DOHH2 (cell line): ENCODE measurements around the gene IRF2.

Experiments
- H3F3A ChIP-seq: fragments of 200-600 bp; sonication (generic), shearing (Covaris generic); 2 replicates; pipeline ENCODE4 v1.6.0; 2016; ENCODE audit warnings: antibody characterized with exemption, mild to moderate bottlenecking; ENCODE audit not compliant: control insufficient read depth, insufficient read depth
- H3K27ac ChIP-seq: fragments of 200-600 bp; sonication (generic); 2 replicates; pipeline ENCODE4 v1.5.1; 2014; ENCODE audit warnings: low read depth, mild to moderate bottlenecking, low read length, moderate library complexity
- H3K27me3 ChIP-seq: fragments of 200-600 bp; sonication (generic); 2 replicates; pipeline ENCODE4 v1.6.1; 2014; ENCODE audit warnings: mild to moderate bottlenecking, low read length, mixed read lengths; ENCODE audit not compliant: control insufficient read depth
- H3K36me3 ChIP-seq: fragments of 200-600 bp; sonication (generic); 2 replicates; pipeline ENCODE4 v1.6.1; 2014; ENCODE audit warnings: mild to moderate bottlenecking, low read length, moderate library complexity, mixed read lengths; ENCODE audit not compliant: control insufficient read depth
- H3K4me1 ChIP-seq: fragments of 200-600 bp; sonication (generic); 2 replicates; pipeline ENCODE4 v1.6.1; 2014; ENCODE audit warnings: mild to moderate bottlenecking, low read length, mixed read lengths; ENCODE audit not compliant: control insufficient read depth
- H3K4me2 ChIP-seq: fragments of 200-600 bp; sonication (generic); 2 replicates; pipeline ENCODE4 v1.6.0; 2014; ENCODE audit warnings: mild to moderate bottlenecking, low read length, moderate library complexity
- H3K4me3 ChIP-seq: fragments of 200-600 bp; sonication (generic); 2 replicates; pipeline ENCODE4 v1.5.1; 2014; ENCODE audit warnings: mild to moderate bottlenecking, low read length, mixed read lengths
- H3K79me2 ChIP-seq: fragments of 200-600 bp; sonication (generic); 2 replicates; pipeline ENCODE4 v1.6.1; 2014; ENCODE audit warnings: mild to moderate bottlenecking, low read length, mixed read lengths; ENCODE audit not compliant: control insufficient read depth
- H3K9me2 ChIP-seq: fragments of 200-600 bp; sonication (generic); replicated peaks from 2 replicates; pipeline ENCODE4 v1.6.1; 2014; ENCODE audit warnings: mild to moderate bottlenecking, low read length, mixed read lengths; ENCODE audit not compliant: control insufficient read depth
- H3K9me3 ChIP-seq: fragments of 200-600 bp; sonication (generic); 2 replicates; pipeline ENCODE4 v1.6.1; 2014; ENCODE audit warnings: antibody characterized with exemption, low read length, mixed read lengths; ENCODE audit not compliant: control insufficient read depth, insufficient read depth
- H4K20me1 ChIP-seq: fragments of 200-600 bp; sonication (generic); 2 replicates; pipeline ENCODE4 v1.6.0; 2014; ENCODE audit warnings: low read depth, mild to moderate bottlenecking, antibody characterized with exemption, low read length, moderate library complexity; ENCODE audit not compliant: control insufficient read depth, insufficient read depth
- CTCF ChIP-seq: fragments of 200-600 bp; sonication (generic); IDR thresholded peaks from one replicate; pipeline ENCODE4 v1.5.1; 2014; ENCODE audit warnings: antibody characterized with exemption, mild to moderate bottlenecking, low read depth, low read length; ENCODE audit not compliant: poor library complexity, severe bottlenecking
- EZH2phosphoT487 ChIP-seq: fragments of 200-600 bp; sonication (generic); IDR thresholded peaks from 2 replicates; pipeline ENCODE4 v1.6.1; 2017; ENCODE audit warnings: borderline replicate concordance, mild to moderate bottlenecking, antibody characterized with exemption, low read length, moderate library complexity, mixed read lengths

Gene IRF2

GRCh38 chr4:184392316-184392715 lies 82.0 kb downstream of the IRF2 start:
- Histone ChIP-seq H3K9me3 (no peaks in the 10 kb centered on the region), H3K79me2 (no peaks in the 10 kb centered on the region), H4K20me1 (no peaks in the 10 kb centered on the region; the same call in 1 of the 2 replicates), H3K36me3 (peaks cover 10% of the 10 kb centered on the region; the same call in 1 of the 2 replicates), H3K4me1 (peaks cover 47% of the 10 kb centered on the region), H3K9me2 (no peaks in the 10 kb centered on the region), H3F3A (peaks cover 10% of the 10 kb centered on the region), H3K27me3 (no peaks in the 10 kb centered on the region), H3K27ac (no peak overlapping the region), H3K4me2 (no peak overlapping the region), H3K4me3 (no peak overlapping the region)
- TF ChIP-seq CTCF (no peak), EZH2phosphoT487 (no peak)

- Histone ChIP-seq H3K4me2 (no peak overlapping the region), H3K9me3 (no peaks in the 10 kb centered on the region), H3K36me3 (peaks cover 7% of the 10 kb centered on the region; the same call in 1 of the 2 replicates), H4K20me1 (peaks cover 4% of the 10 kb centered on the region), H3F3A (peaks cover 18% of the 10 kb centered on the region), H3K79me2 (no peaks in the 10 kb centered on the region), H3K27ac (no peak overlapping the region), H3K9me2 (no peaks in the 10 kb centered on the region), H3K27me3 (peaks cover 14% of the 10 kb centered on the region), H3K4me3 (no peak overlapping the region), H3K4me1 (peaks cover 48% of the 10 kb centered on the region)
- TF ChIP-seq CTCF (no peak), EZH2phosphoT487 (no peak)
Observed at GRCh38 chr4:184389978-184390900, 84.1 kb downstream of the IRF2 start.

DNA sequence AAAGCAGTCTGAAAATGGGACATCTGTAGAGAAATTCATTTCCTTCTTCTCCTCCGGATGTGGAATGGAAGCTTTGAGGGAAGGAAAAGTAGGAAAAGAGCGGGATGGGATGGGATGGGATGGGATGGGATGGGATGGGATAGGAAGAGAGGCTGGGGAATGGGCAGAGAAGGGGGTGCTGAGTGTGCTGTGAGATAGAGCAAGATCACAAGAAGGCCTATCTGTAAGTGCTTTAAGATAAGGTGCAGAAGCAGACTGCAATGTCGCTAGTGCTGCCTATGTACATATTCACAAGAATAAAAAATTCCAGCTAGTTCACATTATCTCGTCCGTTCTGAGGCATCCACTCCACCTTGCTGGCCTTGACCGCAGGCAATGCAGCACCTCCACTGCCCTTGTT lies 86.2 kb downstream of the IRF2 start:
- peaks cover 61% of the 10 kb centered on the region for H3K4me1 ChIP-seq

More for the DNA sequence above, 86.2 kb downstream of the IRF2 start:
- H3K27me3 ChIP-seq: peaks cover 31% of the 10 kb centered on the region
- no peaks in the 10 kb centered on the region for H3K9me2 ChIP-seq
- peaks cover 6% of the 10 kb centered on the region for H4K20me1 ChIP-seq
- H3K36me3 ChIP-seq: peaks cover 7% of the 10 kb centered on the region; the same call in 1 of the 2 replicates
- peaks cover 23% of the 10 kb centered on the region for H3F3A ChIP-seq
- peak overlapping the region; percentile 66 for H3K27ac ChIP-seq
- H3K4me3 ChIP-seq: peak overlapping the region; percentile 26
- peak overlapping the region; percentile 79 for H3K4me2 ChIP-seq
- H3K79me2 ChIP-seq: no peaks in the 10 kb centered on the region
- no peaks in the 10 kb centered on the region for H3K9me3 ChIP-seq
- no peak for TF ChIP-seq EZH2phosphoT487
- no peak for TF ChIP-seq CTCF
